Spleen (tissue), 11 donors: ENCODE results near the gene ITGA2. TPM values are rescaled to one million over a fixed set of nuclear protein-coding genes. Genes with fewer than 3 reads are reported as not detected.
A peak's percentile ranks its signal among the peaks of the same experiment; 100 is the strongest.

Experiments used
- DNase-seq: peaks from one replicate; pipeline ENCODE4 v3.0.0-alpha.2; 2020
- H3K27ac ChIP-seq, 8 donors: fragments of 200-600 bp; sonication (generic) in 7 of 8; 1 replicate in 4 of 8; 2 replicates in 4 of 8; pipeline versions ENCODE4 v1.5.0 to v1.8.0; 2016 to 2021; ENCODE audit warnings: inconsistent platforms in 4 of 8, mild to moderate bottlenecking in 4 of 8, moderate library complexity in 1 of 8
- H3K27me3 ChIP-seq, 7 donors: fragments of 200-600 bp; sonication (generic) in 6 of 7; replicated peaks in 1 of 7; 1 replicate in 4 of 7; 2 replicates in 3 of 7; pipeline versions ENCODE4 v1.5.0 to v1.8.0; 2016 to 2021; ENCODE audit warnings: inconsistent platforms in 3 of 7, mild to moderate bottlenecking in 1 of 7
- H3K36me3 ChIP-seq, 6 donors: fragments of 200-600 bp; sonication (generic) in 5 of 6; 1 replicate in 4 of 6; 2 replicates in 2 of 6; pipeline versions ENCODE4 v1.5.0 to v1.8.0; 2016 to 2021; ENCODE audit warnings: inconsistent platforms in 2 of 6
- H3K4me1 ChIP-seq, 6 donors: fragments of 200-600 bp; sonication (generic) in 5 of 6; 1 replicate in 3 of 6; 2 replicates in 3 of 6; pipeline versions ENCODE4 v1.5.0 to v1.8.0; 2016 to 2021; ENCODE audit warnings: inconsistent platforms in 3 of 6
- H3K4me3 ChIP-seq, 8 donors: fragments of 200-600 bp; sonication (generic) in 7 of 8; 1 replicate in 4 of 8; 2 replicates in 4 of 8; pipeline versions ENCODE4 v1.5.0 to v1.8.0; 2016 to 2021; ENCODE audit warnings: inconsistent platforms in 4 of 8, mild to moderate bottlenecking in 4 of 8, moderate library complexity in 2 of 8
- H3K9me3 ChIP-seq, 8 donors: fragments of 200-600 bp; sonication (generic) in 7 of 8; 1 replicate in 4 of 8; 2 replicates in 4 of 8; pipeline versions ENCODE4 v1.5.0 to v1.8.0; 2016 to 2021; ENCODE audit warnings: inconsistent platforms in 4 of 8
- CTCF ChIP-seq, 11 experiments: fragments of 200-600 bp in 7 of 11; fragments of 450-650 bp in 4 of 11; sonication (generic) in 4 of 11; IDR thresholded peaks in 8 of 11; conservative IDR thresholded peaks in 3 of 11; 1 replicate in 7 of 11; 2 replicates in 4 of 11; pipeline versions ENCODE4 v1.4.0 to v1.8.0; 2016 to 2021; ENCODE audit warnings: antibody characterized with exemption in 11 of 11, inconsistent platforms in 4 of 11, mild to moderate bottlenecking in 1 of 11
- POLR2A ChIP-seq, 3 donors: fragments of 450-650 bp; IDR thresholded peaks; one replicate each; pipeline ENCODE4 v1.5.1; 2017; ENCODE audit warnings: antibody characterized with exemption in 3 of 3, mild to moderate bottlenecking in 1 of 3
- POLR2AphosphoS5 ChIP-seq, 3 donors: sonication (generic); formaldehyde crosslinking; IDR thresholded peaks; one replicate each; pipeline ENCODE4 v1.5.1; 2017; ENCODE audit warnings: antibody characterized with exemption in 3 of 3
- WGBS, 5 donors: extraction: QIAGEN DNeasy Blood & Tissue Kit in 3 of 5; methylation state at CpG; one replicate each; pipeline versions ENCODE4 v1.1.5 to v1.1.7; 2013 to 2018; 5-methylcytosine and 5-hydroxymethylcytosine counted together
- intact Hi-C: fragments of 100-400 bp; cut with DNase I; formaldehyde crosslinking; loops from one replicate; pipeline ENCODE4 v1.15.0; 2023; ENCODE audit warnings: low total_unique reads
- polyA plus RNA-seq, 3 donors: library from polyadenylated mRNA; stranded (reverse); fragments of 200-250 nt; gene quantifications; one replicate each; pipeline ENCODE4 v1.2.1, GENCODE V29; 2013
- total RNA-seq, 7 donors: library from RNA; depleted of rRNA in 3 of 7; stranded (reverse); fragments of >200 nt in 3 of 7; fragmentation: NEBNext Ultra II Directional in 4 of 7; extraction: Animal tissue kit (Norgen Biotek cat#: 25700) in 4 of 7; gene quantifications; one replicate each; pipeline versions ENCODE4 v1.1.0 to v1.2.1, GENCODE V29; 2016 to 2021
- donor health status: healthy with polysubstance abuse.
- donor health status: DM: no; HTN: no; CAD: no; lungs with moderate emphysema.
- donor health status: DM: no; HTN: no; CAD: no.
- donor health status: Bipolar disorder and iron deficiency.
- donor health status: healthy.
- donor health status: DM: no; HTN: no; CAD: no.
- donor health status: DM: yes; HTN: yes; CAD: no.

Gene ITGA2
- total and polyA plus RNA-seq, 10 donors, result 0.54 to 21.6 (median 13.1) TPM

- TF ChIP-seq POLR2AphosphoS5 (IDR thresholded peaks at IDR 0.05) (no peak), POLR2A (IDR thresholded peaks at IDR 0.05) (no peak), CTCF (IDR thresholded peaks at IDR 0.05 in 8 of 11, conservative IDR thresholded peaks at IDR 0.05 in 3 of 11) (no peak)
- no peak for DNase-seq
Measured at GRCh38 chr5:53089481-53089991, 100.4 kb downstream of the ITGA2 start.

GRCh38 chr5:53090229-53090628, 101.1 kb downstream of the ITGA2 start:
- H3K27ac ChIP-seq, result no peak overlapping the region
- no peaks in the 10 kb centered on the region for H3K9me3 ChIP-seq
- intact Hi-C loops, result no loop called here
- peaks cover 0 to 28% (median 2%) of the 10 kb centered on the region in 6 donors for H3K36me3 ChIP-seq
- 77 to 87% (median 82%) methylated on average over 5 of the region's 5 CpGs for WGBS, 5 donors
- H3K4me1 ChIP-seq, result peaks cover 0 to 11% (median 4%) of the 10 kb centered on the region in 6 donors
- no peak for TF ChIP-seq CTCF (IDR thresholded peaks at IDR 0.05 in 8 of 11, conservative IDR thresholded peaks at IDR 0.05 in 3 of 11)
- no peak for TF ChIP-seq POLR2A (IDR thresholded peaks at IDR 0.05)
- no peak for TF ChIP-seq POLR2AphosphoS5 (IDR thresholded peaks at IDR 0.05)
- no peaks in the 10 kb centered on the region for H3K27me3 ChIP-seq
- H3K4me3 ChIP-seq, result no peak overlapping the region
- no peak for DNase-seq

More at GRCh38 chr5:53089481-53089991, 100.4 kb downstream of the ITGA2 start:
- Histone ChIP-seq H3K27me3 (no peaks in the 10 kb centered on the region), H3K4me3 (no peak overlapping the region), H3K9me3 (no peaks in the 10 kb centered on the region), H3K4me1 (peaks cover 0 to 11% (median 4%) of the 10 kb centered on the region in 6 donors), H3K36me3 (peaks cover 0 to 24% (median 0%) of the 10 kb centered on the region in 6 donors), H3K27ac (peak overlapping the region in 1 of 8 donors; percentile 27)
- intact Hi-C loops, result no loop called here
- 56 to 74% (median 61%) methylated on average over 4 of the region's 4 CpGs for WGBS, 5 donors

GRCh38 chr5:53091289-53091688, 102.1 kb downstream of the ITGA2 start:
- WGBS, 5 donors, result 90 to 94% (median 91%) methylated on average over 2 of the region's 2 CpGs
- Histone ChIP-seq H3K9me3 (no peaks in the 10 kb centered on the region), H3K4me1 (peaks cover 0 to 11% (median 4%) of the 10 kb centered on the region in 6 donors), H3K36me3 (peaks cover 0 to 31% (median 2%) of the 10 kb centered on the region in 6 donors), H3K4me3 (no peak overlapping the region), H3K27ac (no peak overlapping the region), H3K27me3 (no peaks in the 10 kb centered on the region)
- DNase-seq, result no peak
- TF ChIP-seq CTCF (IDR thresholded peaks at IDR 0.05 in 8 of 11, conservative IDR thresholded peaks at IDR 0.05 in 3 of 11) (no peak), POLR2AphosphoS5 (IDR thresholded peaks at IDR 0.05) (no peak), POLR2A (IDR thresholded peaks at IDR 0.05) (no peak)
- intact Hi-C loops, result no loop called here

- intact Hi-C loops, result no loop called here
- WGBS, 5 donors, result 75 to 89% (median 81%) methylated on average over 2 of the region's 2 CpGs
Measured at GRCh38 chr5:53092242-53092641, 103.1 kb downstream of the ITGA2 start.

More at GRCh38 chr5:53092242-53092641, 103.1 kb downstream of the ITGA2 start:
- no peak for DNase-seq
- TF ChIP-seq CTCF (IDR thresholded peaks at IDR 0.05 in 8 of 11, conservative IDR thresholded peaks at IDR 0.05 in 3 of 11) (no peak), POLR2A (IDR thresholded peaks at IDR 0.05) (no peak), POLR2AphosphoS5 (IDR thresholded peaks at IDR 0.05) (no peak)
- Histone ChIP-seq H3K36me3 (peaks cover 0 to 29% (median 6%) of the 10 kb centered on the region in 6 donors), H3K9me3 (no peaks in the 10 kb centered on the region), H3K4me3 (no peak overlapping the region), H3K27ac (no peak overlapping the region), H3K27me3 (no peaks in the 10 kb centered on the region), H3K4me1 (peaks cover 0 to 11% (median 4%) of the 10 kb centered on the region in 6 donors)
